Spleen (tissue), 7 donors: ENCODE results near the gene AGBL1.

Source experiments
- CTCF ChIP-seq, 11 experiments: fragments of 200-600 bp in 7 of 11; fragments of 450-650 bp in 4 of 11; sonication (generic) in 4 of 11; IDR thresholded peaks in 8 of 11; conservative IDR thresholded peaks in 3 of 11; 1 replicate in 7 of 11; 2 replicates in 4 of 11; pipeline versions ENCODE4 v1.4.0 to v1.8.0; 2016 to 2021; ENCODE audit warnings: antibody characterized with exemption in 11 of 11, inconsistent platforms in 4 of 11, mild to moderate bottlenecking in 1 of 11
- POLR2A ChIP-seq, 3 donors: fragments of 450-650 bp; IDR thresholded peaks; one replicate each; pipeline ENCODE4 v1.5.1; 2017; ENCODE audit warnings: antibody characterized with exemption in 3 of 3, mild to moderate bottlenecking in 1 of 3
- donor health status: DM: no; HTN: no; CAD: no; lungs with moderate emphysema.
- donor health status: DM: no; HTN: no; CAD: no.
- donor health status: DM: no; HTN: no; CAD: no.

- TF ChIP-seq CTCF (IDR thresholded peaks at IDR 0.05 in 8 of 11, conservative IDR thresholded peaks at IDR 0.05 in 3 of 11) (no peak), POLR2A (IDR thresholded peaks at IDR 0.05) (no peak)
Observed at GRCh38 chr15:86312486-86312885, 232.8 kb downstream of the AGBL1 start.
